HG02852 (cell line): ENCODE measurements around the gene ZNF672.
"Not testable (repeated sequence)": the region's sequence is repeated elsewhere in the genome, so short reads cannot be mapped to it uniquely, and the experiment has no call there.

ENCODE experiments used
- ATAC-seq: cut with Tn5 transposase; IDR thresholded peaks from one replicate; pipeline ENCODE4 v1.9.1; 2021; ENCODE audit warnings: mild to moderate bottlenecking, moderate library complexity; ENCODE audit not compliant: unreplicated experiment

ZNF672 gene

DNA sequence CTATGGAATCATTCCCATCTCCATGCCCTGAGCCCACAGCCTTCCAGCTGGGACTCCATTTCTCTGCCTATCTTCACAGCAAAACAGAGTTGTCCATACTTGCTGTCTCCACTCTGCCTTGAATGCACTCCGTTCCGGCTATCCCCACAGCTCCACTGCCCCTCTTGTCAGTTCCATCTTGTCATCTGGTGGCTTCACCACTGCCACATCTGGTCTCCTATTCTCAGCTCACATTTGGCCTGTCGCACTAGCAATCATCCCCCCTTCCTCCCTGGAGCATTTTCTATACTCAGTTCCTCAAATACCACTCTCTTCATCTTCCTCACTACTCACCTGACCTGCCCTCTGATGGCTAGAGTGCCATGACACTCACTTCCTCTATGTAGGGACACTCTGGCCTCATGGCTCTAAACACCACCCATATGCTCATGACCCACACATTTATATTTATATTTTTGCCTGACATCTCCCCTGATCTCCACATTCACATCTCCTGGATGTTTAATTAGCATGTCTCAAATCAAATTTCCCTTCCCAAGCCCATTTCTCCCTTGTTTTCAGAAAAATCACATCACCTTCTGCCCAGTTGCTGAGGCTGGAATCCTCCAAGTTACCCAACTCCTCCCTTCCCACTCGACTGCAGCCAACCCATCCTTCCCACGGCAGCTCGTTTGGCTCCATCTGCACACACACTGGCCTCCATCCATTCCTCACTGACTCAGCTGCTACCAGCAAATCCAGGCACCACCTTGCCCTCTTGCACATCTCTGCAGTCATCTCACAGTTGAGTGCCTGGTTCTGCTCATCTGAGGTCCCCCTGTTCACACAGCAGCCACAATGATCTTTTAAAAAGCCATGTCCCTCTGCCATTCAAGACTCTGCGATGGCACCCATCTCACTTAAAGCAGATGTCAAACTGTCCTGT, 14.7 kb downstream of the ZNF672 start:
- ATAC-seq, result no peak

DNA sequence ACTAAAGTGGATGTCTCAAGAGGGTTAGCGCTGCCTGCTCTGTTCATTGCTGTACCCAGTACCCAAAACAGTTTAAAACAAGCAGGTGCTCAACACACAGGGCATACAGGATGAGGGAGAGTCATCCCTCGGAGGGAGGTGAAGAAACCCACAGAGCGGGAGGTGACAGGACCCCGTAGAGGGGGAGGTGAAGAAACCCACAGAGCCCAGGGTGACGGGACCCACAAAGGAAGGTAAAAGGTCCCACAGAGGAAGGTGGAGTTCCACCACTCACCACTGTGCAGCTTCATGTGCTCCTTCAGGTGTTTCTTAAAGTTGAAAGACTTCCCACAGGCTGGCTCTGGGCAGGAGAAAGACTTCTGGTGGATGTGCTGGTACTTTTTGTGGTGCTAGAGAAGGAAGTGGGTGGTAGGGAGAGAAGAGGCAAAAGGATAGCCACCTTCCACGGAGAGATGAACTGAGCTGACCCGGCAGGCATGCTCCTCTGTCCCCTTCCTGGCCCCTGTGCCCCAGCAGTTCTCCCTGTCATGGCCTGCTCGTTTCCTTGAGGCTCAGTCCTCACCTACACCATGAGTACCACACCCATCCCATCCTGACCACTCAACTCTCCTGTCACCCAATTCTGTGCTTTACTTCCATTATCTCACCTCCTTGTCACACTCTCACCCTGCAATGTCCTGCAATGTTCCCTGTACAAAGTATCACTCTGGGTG, 15.8 kb downstream of the ZNF672 start:
- no peak for ATAC-seq

DNA sequence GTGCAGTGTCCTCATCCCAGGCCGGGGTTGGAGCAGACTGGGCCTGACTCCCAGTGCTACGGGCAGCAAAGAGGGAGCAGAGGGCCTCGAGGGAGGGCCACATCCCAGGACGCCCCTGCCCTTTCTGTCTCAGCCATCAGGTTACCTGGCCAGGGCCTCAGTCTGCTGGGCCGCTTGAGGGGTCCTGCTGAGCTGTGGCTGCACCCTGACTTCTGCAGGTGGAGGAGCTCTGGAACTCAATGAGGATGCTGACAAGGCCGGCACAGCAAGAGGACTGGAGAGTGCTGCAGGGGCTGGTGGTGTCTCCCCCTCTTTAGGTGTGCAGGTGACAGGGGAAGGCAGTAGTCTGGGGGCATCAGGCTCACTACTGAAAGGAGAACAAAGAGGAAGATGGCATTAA, 17.6 kb downstream of the ZNF672 start:
- ATAC-seq, result no peak

DNA sequence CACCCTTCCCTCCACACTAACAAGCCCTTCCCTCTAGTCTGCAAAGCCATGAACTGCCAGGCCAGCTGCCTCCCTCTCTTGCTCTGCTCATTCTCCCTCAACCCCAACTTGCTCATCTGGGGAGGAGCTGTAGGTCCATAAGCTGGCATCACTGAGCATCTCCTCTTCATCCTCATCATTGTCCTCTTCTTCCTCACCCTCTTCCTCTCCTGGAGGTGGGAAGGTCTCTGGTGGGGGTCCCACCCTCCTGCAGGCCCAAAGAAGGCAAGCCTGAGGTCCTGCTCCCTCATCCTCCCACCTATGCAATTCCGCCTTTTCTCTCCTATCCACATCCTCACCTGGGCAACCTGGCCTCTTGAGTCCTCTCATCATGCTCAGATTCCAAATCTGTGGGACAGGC, 18.2 kb downstream of the ZNF672 start:
- ATAC-seq, result no peak

DNA sequence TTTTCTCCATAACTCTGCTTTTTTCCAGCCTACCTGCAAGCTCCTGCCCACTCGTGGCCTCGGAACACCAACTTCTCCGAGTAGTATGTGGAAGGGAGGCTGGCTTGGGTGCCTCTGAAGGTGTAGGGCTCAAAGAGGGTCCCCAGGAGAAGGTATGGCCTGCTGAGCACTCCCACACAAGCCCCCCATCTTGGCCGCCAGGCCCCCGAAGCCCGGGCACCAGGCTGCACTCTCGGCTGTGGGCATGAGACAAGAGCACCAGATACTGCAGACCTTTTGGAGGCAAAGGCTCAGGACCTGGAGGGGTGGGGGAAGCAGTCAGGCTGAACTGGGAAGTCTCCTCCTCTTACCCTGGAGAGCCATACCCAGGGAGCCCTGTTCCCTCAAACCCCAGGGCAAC, 19.2 kb downstream of the ZNF672 start:
- no peak for ATAC-seq

DNA sequence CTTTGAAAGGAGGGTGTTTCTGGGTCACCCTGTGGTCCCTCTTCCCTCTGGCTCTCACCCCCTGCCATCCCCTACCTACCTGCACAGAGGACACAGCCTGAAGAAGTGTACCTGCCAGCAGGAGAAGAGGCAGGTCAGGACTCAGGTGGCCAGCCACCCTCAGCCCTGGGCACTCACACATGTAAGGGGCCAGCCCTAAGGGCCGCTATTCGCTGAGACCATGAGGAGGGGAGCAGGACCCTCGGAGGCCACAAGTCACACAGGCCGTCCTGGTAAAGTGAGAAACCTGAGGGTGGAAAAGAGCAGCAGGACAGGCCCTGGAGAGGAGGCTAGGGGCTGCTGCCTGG, 19.7 kb downstream of the ZNF672 start:
- ATAC-seq, result no peak

DNA sequence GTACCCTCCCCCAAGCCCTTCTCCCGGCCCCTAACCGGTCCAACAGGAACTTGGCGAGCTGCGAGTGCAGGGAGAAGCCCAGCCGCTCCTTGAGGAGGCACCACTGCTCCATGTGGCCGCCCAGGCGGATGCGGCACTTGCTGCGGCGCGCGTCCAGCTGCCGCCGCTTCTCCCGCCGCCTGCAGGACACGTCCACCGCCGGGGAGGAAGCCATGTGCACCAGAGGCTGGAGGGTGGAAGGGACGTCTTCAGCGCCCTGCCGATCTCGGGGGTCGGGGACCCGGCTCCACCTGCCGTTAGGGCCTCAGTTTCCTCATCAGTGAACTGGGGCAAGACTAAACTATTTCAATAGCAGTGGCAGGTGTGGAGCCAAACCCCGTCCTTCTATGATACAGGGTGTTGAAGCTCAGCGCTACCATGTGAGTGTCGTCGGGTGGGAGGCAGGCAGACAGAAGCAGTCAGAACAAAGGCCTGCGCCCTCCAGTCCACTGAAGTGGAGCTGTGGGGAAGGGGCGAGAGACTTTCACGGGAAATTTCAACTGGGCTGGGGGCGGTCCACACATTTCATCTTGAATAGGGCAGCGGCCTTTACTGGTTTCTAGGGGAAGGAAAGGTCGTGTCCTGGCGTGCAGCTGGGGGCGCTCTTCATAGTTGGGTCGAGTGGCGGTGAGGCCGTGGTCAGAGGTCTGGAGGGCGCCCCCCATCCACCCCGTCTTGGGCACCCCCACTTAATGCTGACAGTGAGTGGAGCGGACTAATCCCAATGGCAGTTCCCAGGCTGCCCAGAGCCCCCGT, 20.3 kb downstream of the ZNF672 start:
- peak; percentile 36 for ATAC-seq

DNA sequence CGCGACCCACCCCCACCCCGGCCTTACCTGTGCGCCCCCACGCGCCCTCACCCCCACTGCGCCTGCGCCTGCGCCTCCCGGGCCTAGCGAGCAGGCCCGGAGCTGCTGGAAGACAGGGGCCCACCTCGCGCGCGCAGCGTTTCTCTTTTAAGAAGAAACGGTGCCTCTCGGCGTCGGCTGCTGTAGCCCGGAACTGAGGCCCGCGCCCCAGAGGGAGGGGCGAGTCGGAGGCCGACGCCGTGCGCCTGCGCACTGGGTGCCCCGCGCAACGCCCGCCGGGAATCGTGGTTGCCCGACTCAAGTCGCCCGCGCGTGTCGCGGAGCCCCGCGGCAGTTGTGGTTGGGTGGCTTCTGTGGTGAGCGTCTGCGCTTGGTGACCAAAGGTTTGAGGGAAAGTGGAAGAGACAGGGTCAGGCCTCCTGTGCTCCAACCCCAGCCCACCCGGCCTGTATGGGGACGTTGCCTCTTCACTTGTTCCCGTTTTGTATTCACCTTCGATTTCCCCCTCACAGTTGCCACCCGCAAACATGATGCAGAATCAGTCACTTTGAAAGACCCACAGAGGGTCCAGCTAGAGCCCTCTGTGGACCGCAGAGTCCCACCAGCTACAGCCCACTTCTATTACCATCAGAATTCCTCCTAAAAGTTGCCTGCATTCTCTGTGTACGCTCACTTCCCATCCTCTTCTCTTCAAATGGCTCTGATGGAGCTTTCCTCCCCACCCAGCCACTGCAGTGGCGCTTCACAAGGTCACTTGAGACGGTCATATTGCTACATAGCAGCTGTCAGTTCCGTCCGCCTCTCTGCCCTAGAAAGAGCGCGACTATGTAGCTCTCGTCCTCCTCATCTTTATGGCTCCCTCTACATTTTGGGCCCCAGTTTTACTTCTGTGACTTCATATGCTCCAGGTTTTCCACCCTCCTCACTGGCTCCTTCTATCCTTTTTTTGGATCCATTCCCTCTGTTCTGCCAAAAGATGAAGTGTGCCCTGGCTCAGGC, 21.2 kb downstream of the ZNF672 start, which contains the start of gene ZNF692:
ZNF692 (minus strand) TSS at position 195 of the 999 bp plus-strand sequence. CDS start 776 bp downstream, outside the sequence.
- ATAC-seq, result peak; percentile 77

DNA sequence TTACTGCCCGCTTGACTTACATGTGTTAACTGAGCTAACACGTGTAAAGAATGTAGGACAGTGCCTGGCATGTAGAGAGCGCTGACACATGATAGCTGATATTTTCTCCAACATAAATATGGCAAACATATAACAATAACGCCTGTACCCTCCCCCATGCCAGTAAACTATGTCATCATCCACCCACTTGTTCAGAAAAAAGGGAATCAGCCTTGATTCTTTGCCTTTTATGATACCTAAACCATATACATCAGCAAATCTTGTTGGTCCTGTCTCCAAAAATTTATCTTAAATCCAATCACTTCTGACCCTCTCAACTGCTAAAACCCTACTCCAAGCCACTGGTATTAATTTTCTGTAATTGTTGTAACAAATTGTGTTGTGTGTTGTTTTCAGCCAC, 22.0 kb downstream of the ZNF672 start:
- no peak for ATAC-seq

DNA sequence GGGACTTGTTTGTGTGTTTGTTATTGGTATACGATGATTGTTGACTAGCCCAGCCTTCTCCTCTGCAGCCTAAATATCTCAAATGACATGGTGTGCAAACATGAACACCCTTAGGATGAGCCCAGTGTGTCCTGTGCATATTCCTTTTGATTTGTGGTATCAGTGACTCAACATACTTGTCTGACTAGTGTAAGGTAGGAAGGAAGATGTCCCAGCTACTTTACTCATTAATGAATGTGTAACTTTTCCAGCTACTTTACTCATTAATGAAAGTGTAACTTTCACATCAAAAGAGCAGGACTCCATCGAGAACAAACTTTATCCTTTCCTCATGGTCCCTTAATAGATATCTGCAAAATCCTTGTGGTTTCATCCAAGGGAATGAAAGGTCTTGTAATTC, 23.6 kb downstream of the ZNF672 start:
- no peak for ATAC-seq

DNA sequence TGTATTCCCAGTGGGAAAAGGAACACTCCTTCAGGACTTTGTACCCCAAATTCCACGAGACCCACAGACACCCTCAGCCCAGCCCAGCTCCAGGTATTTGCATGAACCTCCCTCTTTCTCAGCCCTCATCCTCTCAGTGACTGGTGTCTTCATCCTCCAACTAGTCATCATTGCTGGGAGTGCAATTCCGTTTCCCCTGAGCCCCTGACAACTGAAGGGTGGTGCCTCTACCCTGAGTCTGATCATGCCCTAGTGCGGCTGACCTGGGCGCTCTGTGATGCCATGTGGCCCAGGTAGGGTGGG, 24.6 kb downstream of the ZNF672 start:
- peak; percentile 5 for ATAC-seq

DNA sequence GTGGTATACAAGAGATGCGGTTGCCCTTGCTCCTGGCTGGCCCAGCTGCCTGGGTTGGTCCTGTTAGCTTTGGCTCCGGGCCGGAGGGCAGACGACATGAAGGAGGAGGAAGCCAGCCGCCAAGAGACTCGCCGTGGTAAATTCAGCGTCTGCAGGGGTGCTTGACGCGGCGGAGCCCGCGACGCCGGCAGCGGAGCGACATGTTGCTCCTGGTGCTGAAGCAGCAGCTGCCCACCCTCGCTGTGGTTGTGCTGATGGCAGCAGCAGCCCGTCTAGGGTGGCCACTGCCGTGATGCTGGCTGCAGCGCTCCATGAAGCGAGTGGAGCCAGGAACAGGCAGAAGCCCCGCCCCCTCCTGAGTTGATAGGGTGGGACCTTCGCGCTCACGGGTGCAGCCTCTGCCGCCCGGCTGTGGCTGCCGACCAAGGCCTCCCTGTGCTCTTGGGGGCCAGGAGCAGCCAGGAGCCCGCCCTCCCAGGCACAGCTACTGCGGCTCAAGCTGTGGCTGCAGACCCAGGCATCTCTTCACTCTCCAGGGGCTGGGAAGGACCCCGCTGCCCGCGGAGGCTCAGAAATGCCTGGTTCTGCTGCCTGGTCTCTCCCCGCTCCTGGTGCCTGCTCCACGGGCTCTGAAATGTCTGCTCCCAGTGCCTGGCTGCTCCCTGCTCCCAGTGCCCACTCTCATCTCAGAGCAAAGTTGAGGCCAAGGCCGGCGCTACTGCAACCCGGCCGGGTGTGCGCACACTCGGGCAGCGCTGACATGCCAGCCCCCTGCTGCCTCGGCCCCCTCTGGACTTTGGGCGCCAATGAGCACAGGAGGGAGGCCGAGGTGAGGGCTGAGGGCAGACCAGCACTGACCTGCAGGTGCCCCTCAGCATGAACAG, 25.2 kb downstream of the ZNF672 start:
- peak; percentile 64 for ATAC-seq

DNA sequence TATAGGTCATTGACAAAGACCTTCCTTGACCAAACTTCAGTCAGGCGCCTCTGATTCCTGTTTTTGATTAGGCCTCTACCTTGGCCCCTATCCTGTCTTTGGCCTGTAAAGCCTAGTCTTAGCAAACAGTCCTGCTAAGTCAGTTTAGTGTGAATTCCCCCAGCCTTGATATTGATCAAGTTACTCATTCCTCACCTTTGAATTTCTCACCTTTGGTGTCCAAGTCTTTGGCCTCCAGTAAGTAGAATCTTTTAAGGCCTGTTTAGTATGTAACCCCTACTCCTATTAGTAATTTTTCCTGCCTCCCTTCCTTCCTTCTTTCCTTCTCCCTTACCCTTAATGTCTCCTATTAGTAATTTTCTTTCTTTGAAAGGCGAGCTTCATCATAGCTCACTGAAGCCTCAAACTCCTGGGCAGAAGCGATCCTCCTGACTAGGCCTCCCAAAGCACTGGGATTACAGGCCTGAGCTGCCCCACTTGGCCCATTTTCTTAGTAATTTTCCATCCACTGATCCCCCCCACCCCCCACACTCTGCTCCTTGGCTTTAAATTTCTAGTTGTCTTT, 33.9 kb downstream of the ZNF672 start:
- no peak for ATAC-seq

DNA sequence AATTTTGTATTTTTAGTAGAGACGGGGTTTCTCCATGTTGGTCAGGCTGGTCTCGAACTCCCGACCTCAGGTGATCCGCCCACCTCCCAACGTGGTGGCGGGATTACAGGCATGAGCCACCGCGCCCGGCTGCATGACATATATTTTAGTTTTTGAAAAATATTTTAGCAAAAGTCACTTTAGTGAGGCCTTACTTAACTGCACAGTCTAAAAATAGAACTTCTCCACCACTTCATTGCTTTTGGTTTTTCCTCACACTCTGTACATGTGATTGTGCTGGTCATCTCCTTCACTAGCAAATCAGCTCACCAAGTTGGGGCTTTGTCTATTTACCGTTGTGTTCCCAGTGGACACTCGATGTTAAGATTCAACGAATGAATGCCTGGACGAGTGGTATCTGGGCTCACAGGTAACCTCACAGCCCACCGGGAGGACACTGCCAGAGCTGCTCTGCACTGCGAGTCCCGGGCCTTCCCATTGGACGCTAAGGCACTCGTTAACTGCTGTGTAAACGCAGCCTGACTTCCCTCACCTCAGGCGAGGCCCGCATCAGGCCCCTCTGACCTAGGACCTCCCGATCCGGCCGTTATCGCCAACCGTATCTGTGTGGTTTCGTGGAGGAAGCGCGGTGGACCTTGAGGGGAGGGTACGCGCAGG, 34.9 kb downstream of the ZNF672 start:
- ATAC-seq, result peak; percentile 43

DNA sequence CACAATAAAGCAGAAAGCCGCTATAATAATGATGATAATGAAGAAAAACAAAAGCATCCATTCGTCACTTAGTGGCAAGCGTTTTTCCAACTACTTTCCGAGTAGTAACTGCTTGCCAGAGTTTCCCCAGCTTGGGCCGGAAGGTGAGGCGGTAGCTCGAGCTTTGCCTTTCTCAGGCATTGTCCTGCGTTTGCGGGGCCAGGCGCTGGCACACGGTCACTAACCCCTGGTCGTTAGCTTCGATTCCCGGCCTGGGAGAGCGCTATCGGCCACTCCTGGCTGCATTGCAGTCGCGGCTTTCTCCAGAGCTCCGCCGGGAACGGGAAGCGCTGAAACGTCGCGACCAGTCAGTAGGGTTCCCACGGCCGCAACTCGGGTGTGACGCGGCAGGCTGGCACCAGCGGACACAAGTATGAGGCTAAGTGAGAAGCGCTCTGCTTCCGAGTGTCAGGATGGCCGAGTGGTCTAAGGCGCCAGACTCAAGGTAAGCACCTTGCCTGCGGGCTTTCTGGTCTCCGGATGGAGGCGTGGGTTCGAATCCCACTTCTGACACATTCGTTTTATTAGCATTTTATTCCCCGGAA, 35.5 kb downstream of the ZNF672 start:
- peak; percentile 74 for ATAC-seq

DNA sequence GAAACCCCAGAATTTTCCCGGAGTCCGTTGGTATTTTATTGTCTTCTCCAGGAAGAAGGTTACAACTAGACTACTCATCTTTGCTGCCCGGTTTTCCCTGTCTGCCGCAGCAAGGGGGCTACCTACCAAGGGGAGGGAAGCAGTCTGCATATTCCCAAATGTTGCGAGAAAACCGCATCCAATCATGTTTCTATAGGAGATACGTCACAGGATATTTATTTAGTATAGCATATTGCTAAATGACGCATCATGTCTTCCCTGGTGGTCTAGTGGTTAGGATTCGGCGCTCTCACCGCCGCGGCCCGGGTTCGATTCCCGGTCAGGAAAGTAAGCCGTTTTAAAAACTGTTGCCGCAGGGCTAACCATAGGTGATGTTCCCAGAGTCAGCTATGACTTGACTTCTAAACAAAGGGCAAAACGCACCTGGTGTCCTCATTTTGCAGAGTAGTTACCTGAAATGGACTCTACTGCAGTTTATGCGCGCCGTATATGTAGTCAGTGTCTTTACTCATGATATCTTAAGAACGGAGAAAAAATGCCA, 36.0 kb downstream of the ZNF672 start:
- ATAC-seq, result peak; percentile 68

DNA sequence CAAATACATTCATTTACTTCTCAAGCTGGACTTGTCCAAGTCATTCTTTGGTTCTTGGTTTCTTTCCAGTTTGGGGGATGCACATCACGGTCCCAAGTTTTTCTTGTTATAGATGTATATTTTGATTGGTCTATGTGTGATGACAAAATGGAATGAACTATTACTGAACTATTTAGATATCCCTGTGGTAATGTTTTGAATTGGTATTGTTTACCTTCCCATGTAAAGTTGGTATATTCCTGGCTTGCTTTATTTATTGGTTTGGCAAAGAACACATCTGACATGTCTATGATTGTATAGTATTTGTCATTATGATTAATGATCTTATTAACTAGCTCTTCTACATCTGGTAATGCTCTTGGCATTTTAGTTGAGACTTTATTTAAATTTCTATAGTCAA, 43.2 kb downstream of the ZNF672 start:
- no peak for ATAC-seq

DNA sequence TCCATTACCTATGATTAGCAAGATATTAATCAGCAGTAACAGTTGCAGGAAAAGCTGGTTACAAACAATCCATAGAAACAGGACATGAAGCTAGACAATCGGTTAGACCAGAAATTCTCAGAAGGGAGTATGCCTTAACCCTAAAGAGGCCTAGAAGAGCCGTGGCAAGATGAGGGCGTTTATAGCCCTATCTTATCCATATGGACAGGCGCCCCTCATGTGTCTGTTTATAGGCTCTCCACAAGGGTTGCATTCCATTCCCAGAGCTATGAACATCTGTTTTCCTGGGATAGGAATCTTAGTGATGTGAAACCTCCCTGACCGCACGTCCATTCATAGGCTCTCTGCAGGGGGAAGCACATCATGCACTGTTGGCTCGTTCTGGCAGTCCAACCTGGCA, 44.4 kb downstream of the ZNF672 start:
- ATAC-seq, result not testable (repeated sequence)
